Dermis microvascular lymphatic vessel endothelial cell (primary cell): Measurements from ENCODE around the gene SIX3. TPM values are rescaled to one million over a fixed set of nuclear protein-coding genes. Genes with fewer than 3 reads are reported as not detected.
A peak's percentile ranks its signal among the peaks of the same experiment; 100 is the strongest.

ENCODE experiments used
- DNase-seq, 2 donors: peaks; one replicate each; pipeline versions ENCODE4 v3.0.0 to v3.0.0-alpha.2; 2010; ENCODE audit warnings: low read depth in 2 of 2
- total RNA-seq: library from RNA; depleted of rRNA; stranded (reverse); fragments of >200 nt; gene quantifications from 2 replicates; pipeline ENCODE4 v1.2.1, GENCODE V29; 2014

SIX3 gene
- total RNA-seq, result not detected in 2 replicates

- peak; percentile 18 to 43 for DNase-seq
Measured at GRCh38 chr2:44941551-44942234, at the start of gene SIX3. SIX3 (plus strand) TSS chr2:44941702; CDS start chr2:44942105, 403 bp downstream.

GRCh38 chr2:44894058-44894457 lies 47.4 kb upstream of the SIX3 start:
- DNase-seq, result no peak

GRCh38 chr2:44895061-44895460 lies 46.4 kb upstream of the SIX3 start:
- no peak for DNase-seq

GRCh38 chr2:44897406-44897805 lies 44.1 kb upstream of the SIX3 start:
- DNase-seq, result no peak

- no peak for DNase-seq
Measured at GRCh38 chr2:44902217-44903137, 39.0 kb upstream of the SIX3 start.

GRCh38 chr2:44904578-44904977 lies 36.9 kb upstream of the SIX3 start:
- no peak for DNase-seq

- no peak for DNase-seq
Measured at GRCh38 chr2:44906972-44907371, 34.5 kb upstream of the SIX3 start.

GRCh38 chr2:44909831-44910230 lies 31.7 kb upstream of the SIX3 start:
- DNase-seq, result no peak

GRCh38 chr2:44912660-44913059 lies 28.8 kb upstream of the SIX3 start:
- no peak for DNase-seq

GRCh38 chr2:44916291-44916690 lies 25.2 kb upstream of the SIX3 start:
- DNase-seq, result no peak

GRCh38 chr2:44918095-44918775 lies 23.3 kb upstream of the SIX3 start:
- no peak for DNase-seq

- no peak for DNase-seq
Measured at GRCh38 chr2:44920751-44921150, 20.8 kb upstream of the SIX3 start.

- DNase-seq, result no peak
Measured at GRCh38 chr2:44922776-44923175, 18.7 kb upstream of the SIX3 start.

GRCh38 chr2:44925561-44926136 lies 15.9 kb upstream of the SIX3 start:
- DNase-seq, result no peak

GRCh38 chr2:44926957-44927356 lies 14.5 kb upstream of the SIX3 start:
- no peak for DNase-seq

- no peak for DNase-seq
Measured at GRCh38 chr2:44927985-44928482, 13.5 kb upstream of the SIX3 start.

- no peak for DNase-seq
Measured at GRCh38 chr2:44928483-44929158, 12.9 kb upstream of the SIX3 start.

GRCh38 chr2:44929159-44929734 lies 12.3 kb upstream of the SIX3 start:
- DNase-seq, result no peak

GRCh38 chr2:44929735-44930273 lies 11.7 kb upstream of the SIX3 start:
- DNase-seq, result no peak
